SK-N-SH treated with all-trans-retinoic acid at 6 μM for 48 hours (cell line): ENCODE data around the gene RBFA.

Experiments used
- ATAC-seq: fragments of 200-7000 bp; cut with Tn5 transposase; 3 replicates; pipeline ENCODE4 v1.9.1; 2020; ENCODE audit warnings: mild to moderate bottlenecking, moderate library complexity
- ARNTL ChIP-seq: fragments of 450-650 bp; formaldehyde crosslinking; IDR thresholded peaks from 2 replicates; pipeline ENCODE4 v1.5.0; 2020; ENCODE audit warnings: low read depth, mild to moderate bottlenecking, moderate library complexity, borderline replicate concordance
- BACH2 ChIP-seq: fragments of 250-450 bp; sonication (Bioruptor Pico); IDR thresholded peaks from 2 replicates; pipeline ENCODE4 v1.9.0; 2021; ENCODE audit warnings: mild to moderate bottlenecking, borderline replicate concordance
- CREB5 ChIP-seq: fragments of 250-450 bp; sonication (Bioruptor Pico); IDR thresholded peaks from 2 replicates; pipeline ENCODE4 v1.5.1; 2020; ENCODE audit warnings: low read depth, mild to moderate bottlenecking, moderate library complexity
- CSDC2 ChIP-seq: fragments of 250-450 bp; sonication (Bioruptor Pico); IDR thresholded peaks from 2 replicates; pipeline ENCODE4 v1.5.0; 2020; ENCODE audit warnings: mild to moderate bottlenecking, moderate library complexity
- CSRNP3 ChIP-seq: fragments of 250-450 bp; sonication (Bioruptor Pico); IDR thresholded peaks from 2 replicates; pipeline ENCODE4 v1.5.1; 2021; ENCODE audit warnings: mild to moderate bottlenecking, moderate library complexity
- ESRRG ChIP-seq: fragments of 250-450 bp; sonication (Bioruptor Pico); IDR thresholded peaks from 2 replicates; pipeline ENCODE4 v1.6.1; 2021; ENCODE audit warnings: mild to moderate bottlenecking
- ISL1 ChIP-seq: fragments of 250-450 bp; sonication (Bioruptor Pico); IDR thresholded peaks from 2 replicates; pipeline ENCODE4 v2.1.2; 2022; ENCODE audit warnings: mild to moderate bottlenecking, moderate library complexity
- OSR1 ChIP-seq: fragments of 250-450 bp; sonication (Bioruptor Pico); IDR thresholded peaks from 2 replicates; pipeline ENCODE4 v1.8.0; 2022; ENCODE audit warnings: moderate library complexity, mild to moderate bottlenecking, inconsistent platforms
- PATZ1 ChIP-seq: fragments of 250-450 bp; sonication (Bioruptor Pico); IDR thresholded peaks from 2 replicates; pipeline ENCODE4 v1.8.0; 2020; ENCODE audit warnings: mild to moderate bottlenecking, moderate library complexity, borderline replicate concordance
- POU6F1 ChIP-seq: fragments of 250-450 bp; sonication (Bioruptor Pico); IDR thresholded peaks from 2 replicates; pipeline ENCODE4 v1.8.0; 2021; ENCODE audit warnings: low read depth, mild to moderate bottlenecking, moderate library complexity, borderline replicate concordance
- RARB ChIP-seq: fragments of 250-450 bp; sonication (Bioruptor Pico); IDR thresholded peaks from 2 replicates; pipeline ENCODE4 v1.8.0; 2021; ENCODE audit warnings: mild to moderate bottlenecking, moderate library complexity
- SNAI2 ChIP-seq: fragments of 250-450 bp; sonication (Bioruptor Pico); IDR thresholded peaks from 2 replicates; pipeline ENCODE4 v1.5.0; 2020; ENCODE audit warnings: mild to moderate bottlenecking, moderate library complexity
- TCF4 ChIP-seq: fragments of 250-450 bp; sonication (Bioruptor Pico); IDR thresholded peaks from 2 replicates; pipeline ENCODE4 v1.8.0; 2021; ENCODE audit warnings: mild to moderate bottlenecking, moderate library complexity, borderline replicate concordance
- TOX ChIP-seq: fragments of 250-450 bp; sonication (Bioruptor Pico); IDR thresholded peaks from 2 replicates; pipeline ENCODE4 v1.8.0; 2021; ENCODE audit warnings: mild to moderate bottlenecking, moderate library complexity, borderline replicate concordance
- ZC3H10 ChIP-seq: fragments of 250-450 bp; sonication (Bioruptor Pico); IDR thresholded peaks from 2 replicates; pipeline ENCODE4 v1.5.1; 2021; ENCODE audit warnings: mild to moderate bottlenecking, moderate library complexity
- ZFP3 ChIP-seq: fragments of 250-450 bp; sonication (Bioruptor Pico); IDR thresholded peaks from 2 replicates; pipeline ENCODE4 v1.5.0; 2020; ENCODE audit warnings: mild to moderate bottlenecking, moderate library complexity
- ZFP30 ChIP-seq: fragments of 450-650 bp; formaldehyde crosslinking; IDR thresholded peaks from 2 replicates; pipeline ENCODE4 v1.5.0; 2022; ENCODE audit warnings: mild to moderate bottlenecking, moderate library complexity
- ZNF565 ChIP-seq: fragments of 450-650 bp; formaldehyde crosslinking; conservative IDR thresholded peaks from 2 replicates; pipeline ENCODE4 v1.5.0; 2020; ENCODE audit warnings: low read depth, mild to moderate bottlenecking, moderate library complexity
- ZNF8 ChIP-seq: fragments of 450-650 bp; formaldehyde crosslinking; IDR thresholded peaks from 2 replicates; pipeline ENCODE4 v1.5.0; 2020; ENCODE audit warnings: mild to moderate bottlenecking, moderate library complexity

The RBFA gene

GRCh38 chr18:80034068-80034851, at the start of gene RBFA:
TSS of gene RBFA (plus strand) at chr18:80034434. CDS start at chr18:80034496, 62 bp downstream.
- peak; percentile 87 for ATAC-seq
- TF ChIP-seq OSR1 (CRISPR knock-in tag) (no peak), ESRRG (CRISPR knock-in tag) (no peak), ARNTL (CRISPR knock-in tag) (no peak), ZNF8 (CRISPR knock-in tag) (no peak), CSRNP3 (CRISPR knock-in tag) (no peak), PATZ1 (CRISPR knock-in tag) (no peak), RARB (CRISPR knock-in tag) (no peak), BACH2 (CRISPR knock-in tag) (no peak), CSDC2 (CRISPR knock-in tag) (no peak), TOX (CRISPR knock-in tag) (no peak)

- TF ChIP-seq ARNTL (CRISPR knock-in tag) = no peak
- no peak for TF ChIP-seq CSRNP3 (CRISPR knock-in tag)
- ATAC-seq = no peak
Observed at GRCh38 chr18:79985172-79985571, 49.1 kb upstream of the RBFA start.

- no peak for ATAC-seq
- TF ChIP-seq ZFP3 (CRISPR knock-in tag) (no peak), PATZ1 (CRISPR knock-in tag) (no peak), ZC3H10 (CRISPR knock-in tag) (no peak), OSR1 (CRISPR knock-in tag) (no peak), ZNF565 (CRISPR knock-in tag) (no peak), ZFP30 (CRISPR knock-in tag) (no peak), CSDC2 (CRISPR knock-in tag) (no peak), CREB5 (CRISPR knock-in tag) (no peak), TCF4 (CRISPR knock-in tag) (no peak), ISL1 (CRISPR knock-in tag) (no peak), POU6F1 (CRISPR knock-in tag) (no peak), SNAI2 (CRISPR knock-in tag) (no peak), ARNTL (CRISPR knock-in tag) (no peak)
Observed at GRCh38 chr18:79986726-79987125, 47.5 kb upstream of the RBFA start.
